Measurements from ENCODE around the gene ITPR2.

DNA sequence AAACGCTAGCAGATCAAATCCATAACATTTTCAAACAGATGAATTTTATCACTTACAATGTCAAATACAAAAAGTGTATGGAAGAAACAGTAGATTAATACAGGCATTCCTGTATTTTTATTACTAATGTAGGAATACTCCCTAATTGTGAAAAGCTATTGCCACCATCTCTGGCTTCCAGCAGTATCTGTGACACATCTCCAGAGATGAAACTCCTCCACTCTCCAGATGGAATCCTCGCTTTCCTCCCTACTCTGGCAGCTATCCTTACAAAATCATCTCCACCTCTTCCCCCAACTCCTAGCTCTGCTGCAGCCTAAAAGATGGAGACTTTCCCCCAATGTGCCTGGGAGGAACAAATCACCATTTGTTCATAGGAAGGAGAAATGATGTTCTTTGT is 426.2 kb downstream of the ITPR2 start:
- TF ChIP-seq EP300 (IDR thresholded peaks at IDR 0.05; ENCODE audit: low read depth in 2 of 2, low read length in 2 of 2) (no peak), EP300 (CRISPR knock-in tag; IDR thresholded peaks at IDR 0.05; ENCODE audit: borderline replicate concordance) (no peak), GLI4 (CRISPR knock-in tag; IDR thresholded peaks at IDR 0.05; ENCODE audit: borderline replicate concordance) (no peak), YY1 (IDR thresholded peaks at IDR 0.05; ENCODE audit: insufficient read depth, insufficient replicate concordance, low read depth, low read length) (no peak)
- TF ChIP-seq, protein P1, sequence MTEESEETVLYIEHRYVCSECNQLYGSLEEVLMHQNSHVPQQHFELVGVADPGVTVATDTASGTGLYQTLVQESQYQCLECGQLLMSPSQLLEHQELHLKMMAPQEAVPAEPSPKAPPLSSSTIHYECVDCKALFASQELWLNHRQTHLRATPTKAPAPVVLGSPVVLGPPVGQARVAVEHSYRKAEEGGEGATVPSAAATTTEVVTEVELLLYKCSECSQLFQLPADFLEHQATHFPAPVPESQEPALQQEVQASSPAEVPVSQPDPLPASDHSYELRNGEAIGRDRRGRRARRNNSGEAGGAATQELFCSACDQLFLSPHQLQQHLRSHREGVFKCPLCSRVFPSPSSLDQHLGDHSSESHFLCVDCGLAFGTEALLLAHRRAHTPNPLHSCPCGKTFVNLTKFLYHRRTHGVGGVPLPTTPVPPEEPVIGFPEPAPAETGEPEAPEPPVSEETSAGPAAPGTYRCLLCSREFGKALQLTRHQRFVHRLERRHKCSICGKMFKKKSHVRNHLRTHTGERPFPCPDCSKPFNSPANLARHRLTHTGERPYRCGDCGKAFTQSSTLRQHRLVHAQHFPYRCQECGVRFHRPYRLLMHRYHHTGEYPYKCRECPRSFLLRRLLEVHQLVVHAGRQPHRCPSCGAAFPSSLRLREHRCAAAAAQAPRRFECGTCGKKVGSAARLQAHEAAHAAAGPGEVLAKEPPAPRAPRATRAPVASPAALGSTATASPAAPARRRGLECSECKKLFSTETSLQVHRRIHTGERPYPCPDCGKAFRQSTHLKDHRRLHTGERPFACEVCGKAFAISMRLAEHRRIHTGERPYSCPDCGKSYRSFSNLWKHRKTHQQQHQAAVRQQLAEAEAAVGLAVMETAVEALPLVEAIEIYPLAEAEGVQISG (CRISPR knock-in tag; IDR thresholded peaks at IDR 0.05) = no peak
- TF ChIP-seq, protein P2, sequence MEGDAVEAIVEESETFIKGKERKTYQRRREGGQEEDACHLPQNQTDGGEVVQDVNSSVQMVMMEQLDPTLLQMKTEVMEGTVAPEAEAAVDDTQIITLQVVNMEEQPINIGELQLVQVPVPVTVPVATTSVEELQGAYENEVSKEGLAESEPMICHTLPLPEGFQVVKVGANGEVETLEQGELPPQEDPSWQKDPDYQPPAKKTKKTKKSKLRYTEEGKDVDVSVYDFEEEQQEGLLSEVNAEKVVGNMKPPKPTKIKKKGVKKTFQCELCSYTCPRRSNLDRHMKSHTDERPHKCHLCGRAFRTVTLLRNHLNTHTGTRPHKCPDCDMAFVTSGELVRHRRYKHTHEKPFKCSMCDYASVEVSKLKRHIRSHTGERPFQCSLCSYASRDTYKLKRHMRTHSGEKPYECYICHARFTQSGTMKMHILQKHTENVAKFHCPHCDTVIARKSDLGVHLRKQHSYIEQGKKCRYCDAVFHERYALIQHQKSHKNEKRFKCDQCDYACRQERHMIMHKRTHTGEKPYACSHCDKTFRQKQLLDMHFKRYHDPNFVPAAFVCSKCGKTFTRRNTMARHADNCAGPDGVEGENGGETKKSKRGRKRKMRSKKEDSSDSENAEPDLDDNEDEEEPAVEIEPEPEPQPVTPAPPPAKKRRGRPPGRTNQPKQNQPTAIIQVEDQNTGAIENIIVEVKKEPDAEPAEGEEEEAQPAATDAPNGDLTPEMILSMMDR (CRISPR knock-in tag; IDR thresholded peaks at IDR 0.05) = no peak
